Measurements from ENCODE around the gene TPM3. TPM values are rescaled to one million over a fixed set of nuclear protein-coding genes. Genes with fewer than 3 reads are reported as not detected.
"Not testable (repeated sequence)": the region's sequence is repeated elsewhere in the genome, so short reads cannot be mapped to it uniquely, and the experiment has no call there.

Gene TPM3
- 100 to 1,000 TPM; 236 to 302 (median 245) TPM for total RNA-seq

DNA sequence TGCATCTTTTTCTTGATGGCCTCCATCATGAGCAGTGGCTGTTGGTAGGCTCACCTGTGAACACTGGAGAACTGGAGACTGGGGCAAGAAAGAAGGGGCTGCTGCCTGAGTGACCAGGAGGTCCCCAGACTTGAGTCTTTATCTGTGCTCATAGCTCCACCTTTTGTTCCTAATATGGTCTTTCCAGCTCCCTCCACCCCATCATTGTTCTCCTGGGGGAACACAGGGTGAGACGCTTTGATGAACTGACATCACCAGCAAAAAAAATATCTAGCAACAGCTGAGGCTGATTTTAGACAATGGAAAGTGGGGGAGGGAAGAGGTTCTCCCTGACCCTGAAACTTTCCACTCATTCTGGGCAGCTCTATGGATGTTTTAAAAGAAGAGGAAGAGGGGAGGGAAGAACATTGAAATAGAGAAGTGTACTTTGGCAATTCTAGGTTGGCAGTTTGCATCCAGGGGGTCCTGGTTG, at the start of gene TPM3:
Gene TPM3 (minus strand): TSS at position 111 of the 472 bp plus-strand sequence. CDS start 82 bp downstream, at position 29.
- H3K36me3 ChIP-seq, result no peaks in the 10 kb centered on the region
- intact Hi-C loops (cut with DNase I; ENCODE audit: low total_unique reads), result no loop called here
- no peak within 1 kb of the TSS for H3K4me3 ChIP-seq
- no peak for DNase-seq (ENCODE audit: low spot score in 2 of 2)
- TF ChIP-seq POLR2AphosphoS5 (IDR thresholded peaks at IDR 0.05) (no peak), POLR2A (IDR thresholded peaks at IDR 0.05) (no peak)
- TF ChIP-seq, protein P1, sequence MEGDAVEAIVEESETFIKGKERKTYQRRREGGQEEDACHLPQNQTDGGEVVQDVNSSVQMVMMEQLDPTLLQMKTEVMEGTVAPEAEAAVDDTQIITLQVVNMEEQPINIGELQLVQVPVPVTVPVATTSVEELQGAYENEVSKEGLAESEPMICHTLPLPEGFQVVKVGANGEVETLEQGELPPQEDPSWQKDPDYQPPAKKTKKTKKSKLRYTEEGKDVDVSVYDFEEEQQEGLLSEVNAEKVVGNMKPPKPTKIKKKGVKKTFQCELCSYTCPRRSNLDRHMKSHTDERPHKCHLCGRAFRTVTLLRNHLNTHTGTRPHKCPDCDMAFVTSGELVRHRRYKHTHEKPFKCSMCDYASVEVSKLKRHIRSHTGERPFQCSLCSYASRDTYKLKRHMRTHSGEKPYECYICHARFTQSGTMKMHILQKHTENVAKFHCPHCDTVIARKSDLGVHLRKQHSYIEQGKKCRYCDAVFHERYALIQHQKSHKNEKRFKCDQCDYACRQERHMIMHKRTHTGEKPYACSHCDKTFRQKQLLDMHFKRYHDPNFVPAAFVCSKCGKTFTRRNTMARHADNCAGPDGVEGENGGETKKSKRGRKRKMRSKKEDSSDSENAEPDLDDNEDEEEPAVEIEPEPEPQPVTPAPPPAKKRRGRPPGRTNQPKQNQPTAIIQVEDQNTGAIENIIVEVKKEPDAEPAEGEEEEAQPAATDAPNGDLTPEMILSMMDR (IDR thresholded peaks at IDR 0.05), result no peak
- H3K27ac ChIP-seq, result peak within 1 kb of the TSS; percentile 52 to 81
- no peaks in the 10 kb centered on the region for H3K4me1 ChIP-seq
- H3K27me3 ChIP-seq, result no peaks in the 10 kb centered on the region
- no peaks in the 10 kb centered on the region for H3K9me3 ChIP-seq

DNA sequence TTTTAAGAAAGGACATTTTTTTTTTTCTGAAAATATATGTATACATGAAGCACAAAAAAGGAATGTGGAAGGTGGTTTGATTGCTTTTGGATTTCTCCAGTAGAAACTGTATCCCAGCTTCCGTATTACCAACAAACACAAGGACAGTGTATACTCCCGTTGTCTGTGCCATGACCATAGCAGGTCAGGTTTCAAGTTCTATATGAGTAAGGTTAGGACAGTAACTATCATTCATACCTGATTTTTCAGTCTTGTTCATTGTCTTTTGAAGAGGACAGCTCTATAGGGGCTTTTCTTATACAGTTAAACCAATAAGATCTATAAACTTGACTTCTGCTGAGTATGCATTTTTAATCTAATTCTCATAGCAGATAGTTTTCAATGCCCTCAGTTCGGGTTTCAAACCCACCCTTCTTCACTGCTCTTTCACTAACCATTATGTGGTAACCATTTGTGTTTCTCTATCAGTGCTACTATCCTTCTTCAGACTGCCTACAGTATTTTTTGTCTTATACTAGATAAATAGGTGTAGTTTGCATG, 48.5 kb upstream of the TPM3 start:
- no peaks in the 10 kb centered on the region for H3K4me1 ChIP-seq
- H3K9me3 ChIP-seq, result no peaks in the 10 kb centered on the region
- no peak overlapping the region for H3K27ac ChIP-seq
- no peak for TF ChIP-seq POLR2AphosphoS5 (IDR thresholded peaks at IDR 0.05)
- no peak for TF ChIP-seq POLR2A (IDR thresholded peaks at IDR 0.05)
- intact Hi-C loops (cut with DNase I; ENCODE audit: low total_unique reads), result no loop called here
- no peaks in the 10 kb centered on the region for H3K27me3 ChIP-seq
- H3K36me3 ChIP-seq, result no peaks in the 10 kb centered on the region
- H3K4me3 ChIP-seq, result no peak overlapping the region
- no peak for DNase-seq (ENCODE audit: low spot score in 2 of 2)

DNA sequence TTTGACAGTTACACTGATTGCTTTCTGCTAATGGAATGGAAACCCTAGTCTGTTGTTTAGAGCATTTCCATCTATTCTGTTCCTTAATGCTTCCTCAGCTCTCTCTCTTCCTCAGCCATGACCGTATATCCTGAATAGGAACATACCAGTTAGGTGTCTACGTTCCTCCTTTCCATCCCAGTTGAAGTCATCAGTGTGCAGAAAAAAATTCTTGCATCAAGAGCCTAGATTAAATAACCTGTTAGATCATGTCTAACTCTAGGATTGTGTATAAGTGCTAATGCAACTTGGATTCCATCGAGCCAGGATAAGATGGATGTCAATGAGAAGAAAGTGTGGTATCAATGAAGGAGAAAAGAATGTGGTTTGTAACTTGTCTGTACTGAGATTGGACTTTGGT, 47.6 kb upstream of the TPM3 start:
- H3K27me3 ChIP-seq, result no peaks in the 10 kb centered on the region
- no peaks in the 10 kb centered on the region for H3K9me3 ChIP-seq
- no peak overlapping the region for H3K4me3 ChIP-seq
- intact Hi-C loops (cut with DNase I; ENCODE audit: low total_unique reads), result no loop called here
- H3K27ac ChIP-seq, result no peak overlapping the region
- TF ChIP-seq POLR2A (IDR thresholded peaks at IDR 0.05) (no peak), POLR2AphosphoS5 (IDR thresholded peaks at IDR 0.05) (no peak)
- TF ChIP-seq, protein P1 (IDR thresholded peaks at IDR 0.05), result no peak
- DNase-seq (ENCODE audit: low spot score in 2 of 2), result no peak
- H3K36me3 ChIP-seq, result no peaks in the 10 kb centered on the region
- no peaks in the 10 kb centered on the region for H3K4me1 ChIP-seq

DNA sequence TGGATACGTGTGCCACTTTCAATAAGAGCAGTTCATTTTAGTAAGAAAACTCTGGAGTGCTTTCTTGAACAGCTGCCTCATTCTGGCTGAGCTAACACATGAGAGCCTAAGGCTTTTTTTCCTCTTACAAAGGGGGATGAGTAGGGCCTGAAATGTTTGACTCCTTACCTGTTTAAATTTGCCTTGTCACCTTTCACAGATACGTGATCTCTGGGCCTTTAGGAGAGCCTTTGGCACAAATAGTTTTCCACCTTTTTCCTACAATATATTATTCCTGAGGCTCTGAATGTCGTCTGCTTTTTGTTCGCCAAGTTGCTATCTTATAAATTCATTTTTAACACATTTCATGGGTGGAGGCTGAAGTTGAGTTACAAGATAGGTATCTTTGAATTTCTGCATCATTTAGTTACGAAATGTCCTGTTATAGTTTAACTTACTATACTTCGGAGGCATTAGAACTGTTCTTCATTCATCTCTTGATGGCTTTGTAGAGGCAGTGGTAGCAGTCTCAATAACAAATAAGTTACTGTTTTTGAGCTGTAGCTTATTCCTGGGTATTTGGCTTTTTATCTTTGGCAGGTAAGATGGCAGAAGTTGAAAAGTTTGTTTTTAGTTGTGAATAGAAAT, 46.1 kb upstream of the TPM3 start:
- H3K36me3 ChIP-seq, result no peaks in the 10 kb centered on the region
- TF ChIP-seq POLR2AphosphoS5 (IDR thresholded peaks at IDR 0.05), result no peak

DNA sequence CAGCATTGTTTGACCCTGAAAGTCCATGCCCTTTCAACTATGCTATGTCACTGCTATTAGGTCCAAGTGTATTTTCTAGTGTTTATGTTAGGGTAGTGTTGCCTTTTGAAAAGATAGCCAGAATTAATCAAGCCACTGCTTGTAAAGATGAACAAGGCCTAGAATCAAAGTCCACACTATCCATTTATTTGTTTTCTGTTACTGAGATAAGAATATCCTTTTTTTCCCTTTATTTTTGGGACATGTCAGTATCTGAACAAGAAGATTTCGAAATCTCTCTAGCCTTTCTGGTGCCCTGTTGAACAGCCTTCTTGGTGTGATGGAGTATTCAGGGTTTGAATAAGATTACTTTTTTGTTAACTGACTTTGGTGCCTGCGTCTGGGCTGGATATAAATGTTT, 45.5 kb upstream of the TPM3 start:
- H3K9me3 ChIP-seq, result no peaks in the 10 kb centered on the region
- H3K4me3 ChIP-seq, result no peak overlapping the region
- no peaks in the 10 kb centered on the region for H3K36me3 ChIP-seq
- intact Hi-C loops (cut with DNase I; ENCODE audit: low total_unique reads), result no loop called here
- TF ChIP-seq POLR2AphosphoS5 (IDR thresholded peaks at IDR 0.05), result no peak
- no peak for TF ChIP-seq POLR2A (IDR thresholded peaks at IDR 0.05)
- TF ChIP-seq, protein P1 (IDR thresholded peaks at IDR 0.05), result no peak
- no peaks in the 10 kb centered on the region for H3K4me1 ChIP-seq
- H3K27me3 ChIP-seq, result no peaks in the 10 kb centered on the region
- no peak for DNase-seq (ENCODE audit: low spot score in 2 of 2)
- H3K27ac ChIP-seq, result no peak overlapping the region

More for the DNA sequence above, 46.1 kb upstream of the TPM3 start:
- Histone ChIP-seq H3K27ac (no peak overlapping the region), H3K27me3 (no peaks in the 10 kb centered on the region), H3K9me3 (no peaks in the 10 kb centered on the region), H3K4me1 (no peaks in the 10 kb centered on the region), H3K4me3 (no peak overlapping the region)
- no peak for DNase-seq (ENCODE audit: low spot score in 2 of 2)
- intact Hi-C loops (cut with DNase I; ENCODE audit: low total_unique reads), result no loop called here

DNA sequence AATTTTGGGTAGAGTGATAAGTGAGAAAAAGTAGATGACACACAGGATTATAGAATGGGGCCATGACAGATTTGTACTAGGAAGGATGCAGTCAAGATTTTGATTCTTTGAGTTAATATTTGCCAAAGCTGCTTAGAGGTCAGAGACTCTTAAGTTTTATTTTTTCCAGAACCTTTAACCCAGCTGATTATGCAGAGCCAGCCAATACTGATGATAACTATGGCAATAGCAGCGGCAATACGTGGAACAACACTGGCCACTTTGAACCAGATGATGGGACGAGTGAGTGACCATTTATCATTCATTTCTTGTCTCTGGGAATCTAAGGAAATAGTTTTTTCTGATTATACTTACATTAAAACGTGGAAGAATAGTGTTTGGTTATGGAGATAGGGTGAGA, 45.0 kb upstream of the TPM3 start:
- no peaks in the 10 kb centered on the region for H3K9me3 ChIP-seq
- no peak overlapping the region for H3K4me3 ChIP-seq
- intact Hi-C loops (cut with DNase I; ENCODE audit: low total_unique reads), result no loop called here
- TF ChIP-seq POLR2A (IDR thresholded peaks at IDR 0.05), result no peak
- no peak for TF ChIP-seq POLR2AphosphoS5 (IDR thresholded peaks at IDR 0.05)
- TF ChIP-seq, protein P1 (IDR thresholded peaks at IDR 0.05), result no peak
- no peaks in the 10 kb centered on the region for H3K4me1 ChIP-seq
- no peaks in the 10 kb centered on the region for H3K27me3 ChIP-seq
- H3K36me3 ChIP-seq, result no peaks in the 10 kb centered on the region
- no peak overlapping the region for H3K27ac ChIP-seq
- no peak for DNase-seq (ENCODE audit: low spot score in 2 of 2)

DNA sequence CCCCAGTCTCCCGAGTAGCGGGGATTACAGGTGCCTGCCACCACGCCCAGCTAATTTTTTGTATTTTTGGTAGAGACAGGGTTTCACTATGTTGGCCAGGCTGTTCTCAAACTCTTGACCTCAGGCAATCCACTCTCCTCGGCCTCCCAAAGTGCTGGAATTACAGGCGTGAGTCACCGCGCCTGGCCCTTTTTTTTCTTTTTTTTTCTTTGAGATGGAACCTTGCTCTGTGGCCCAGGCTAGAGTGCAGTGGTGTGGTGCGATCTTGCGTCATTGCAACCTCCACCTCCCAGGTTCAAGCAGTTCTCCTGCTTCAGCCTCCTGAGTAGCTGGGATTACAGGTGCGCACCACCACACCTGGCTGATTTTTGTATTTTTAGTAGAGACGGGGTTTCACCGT, 41.2 kb upstream of the TPM3 start:
- DNase-seq (ENCODE audit: low spot score in 2 of 2); H3K4me1 ChIP-seq; H3K36me3 ChIP-seq; H3K4me3 ChIP-seq; intact Hi-C loops (cut with DNase I; ENCODE audit: low total_unique reads); H3K27ac ChIP-seq; H3K9me3 ChIP-seq; H3K27me3 ChIP-seq: not testable (repeated sequence)

DNA sequence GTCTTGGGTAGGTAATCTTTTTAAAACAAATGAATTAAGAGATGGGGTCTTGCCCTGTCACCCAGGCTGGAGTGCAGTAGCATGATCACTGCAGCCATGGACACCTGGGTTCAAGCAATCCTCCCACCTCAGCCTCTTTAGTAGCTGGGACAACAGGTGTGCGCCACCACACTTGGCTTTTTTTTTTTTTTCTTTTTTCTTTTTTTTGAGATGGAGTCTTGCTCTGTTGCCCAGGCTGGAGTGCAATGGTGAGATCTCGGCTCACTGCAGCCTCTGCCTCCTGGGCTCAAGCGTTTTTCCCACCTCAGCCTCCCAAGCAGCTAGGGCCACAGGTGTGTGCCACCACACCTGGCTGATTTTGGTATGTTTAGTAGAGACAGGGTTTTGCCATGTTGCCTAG, 39.2 kb upstream of the TPM3 start:
- intact Hi-C loops (cut with DNase I; ENCODE audit: low total_unique reads); H3K36me3 ChIP-seq; DNase-seq (ENCODE audit: low spot score in 2 of 2); H3K4me3 ChIP-seq; H3K9me3 ChIP-seq; H3K4me1 ChIP-seq; H3K27ac ChIP-seq; H3K27me3 ChIP-seq: not testable (repeated sequence)

Measured in breast epithelium (tissue), 4 donors.